Measurements from ENCODE around the gene RFC5.

The RFC5 gene

DNA sequence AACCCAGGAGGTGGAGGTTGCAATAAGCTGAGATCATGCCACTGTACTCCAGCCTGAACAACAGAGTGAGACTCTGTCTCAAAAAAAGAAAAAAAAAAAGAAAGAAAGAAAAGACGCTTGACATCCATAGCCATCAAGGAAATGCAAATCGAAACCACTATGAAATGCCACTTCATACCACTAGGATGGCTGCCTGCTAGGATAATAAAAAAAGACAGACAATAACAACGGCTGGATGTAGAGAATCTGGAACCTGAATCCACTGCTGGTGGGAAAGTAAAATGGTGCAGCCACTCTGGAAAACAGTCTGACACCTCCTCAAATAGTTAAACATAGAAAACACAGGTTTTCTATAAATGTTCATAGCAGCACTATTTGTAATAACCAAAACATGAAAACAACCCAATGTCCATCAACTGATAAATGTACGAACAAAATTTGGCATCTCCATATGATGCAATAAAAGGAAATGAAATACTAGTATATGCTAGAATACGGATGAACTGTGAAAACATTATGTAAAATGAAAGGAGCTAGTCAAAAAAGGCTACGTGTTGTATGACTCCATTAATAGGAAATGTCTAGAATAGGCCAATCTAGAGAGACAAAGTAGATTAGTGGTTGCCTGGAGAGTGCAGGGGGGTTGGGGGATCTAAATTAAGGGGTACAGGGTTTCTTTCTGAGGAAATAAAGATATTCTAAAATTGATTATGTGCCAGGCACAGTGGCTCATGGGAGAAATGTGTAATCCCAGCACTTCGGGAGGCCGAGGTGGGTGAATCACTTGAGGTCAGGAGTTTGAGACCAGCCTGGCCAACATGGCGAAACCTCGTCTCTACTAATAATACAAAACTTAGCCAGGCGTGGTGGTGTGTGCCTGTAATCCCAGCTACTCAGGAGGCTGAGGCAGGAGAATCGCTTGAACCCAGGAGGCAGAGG lies 34.7 kb downstream of the RFC5 start:
- WGBS, 2 experiments (ENCODE audit: insufficient coverage in 2 of 2), result 94 to 97% methylated on average over 5 of the region's 12 CpGs
- Histone ChIP-seq H3K9me3 (ENCODE audit: control insufficient read depth, low read length) (no peaks in the 10 kb centered on the region), H3K36me3 (ENCODE audit: control insufficient read depth, insufficient read depth, low read length) (peaks cover 56% of the 10 kb centered on the region), H3K27ac (ENCODE audit: low read depth, low read length, severe bottlenecking) (no peak overlapping the region), H3K4me3 (ENCODE audit: extremely low read depth, insufficient read depth, low read length, poor library complexity, severe bottlenecking) (no peak overlapping the region), H3K4me1 (ENCODE audit: control insufficient read depth, insufficient read depth, low read length, poor library complexity, severe bottlenecking) (peaks cover 11% of the 10 kb centered on the region)

- Histone ChIP-seq H3K27ac (ENCODE audit: low read depth, low read length, severe bottlenecking) (peak overlapping the region; percentile 75), H3K36me3 (ENCODE audit: control insufficient read depth, insufficient read depth, low read length) (peaks cover 46% of the 10 kb centered on the region), H3K4me1 (ENCODE audit: control insufficient read depth, insufficient read depth, low read length, poor library complexity, severe bottlenecking) (peaks cover 11% of the 10 kb centered on the region), H3K9me3 (ENCODE audit: control insufficient read depth, low read length) (no peaks in the 10 kb centered on the region), H3K4me3 (ENCODE audit: extremely low read depth, insufficient read depth, low read length, poor library complexity, severe bottlenecking) (no peak overlapping the region)
- 85 to 87% methylated on average over 11 to 14 of the region's 14 CpGs for WGBS, 2 experiments (ENCODE audit: insufficient coverage in 2 of 2)
These were observed 36.0 kb downstream of the RFC5 start for GRCh38 chr12:118052324-118053070.

DNA sequence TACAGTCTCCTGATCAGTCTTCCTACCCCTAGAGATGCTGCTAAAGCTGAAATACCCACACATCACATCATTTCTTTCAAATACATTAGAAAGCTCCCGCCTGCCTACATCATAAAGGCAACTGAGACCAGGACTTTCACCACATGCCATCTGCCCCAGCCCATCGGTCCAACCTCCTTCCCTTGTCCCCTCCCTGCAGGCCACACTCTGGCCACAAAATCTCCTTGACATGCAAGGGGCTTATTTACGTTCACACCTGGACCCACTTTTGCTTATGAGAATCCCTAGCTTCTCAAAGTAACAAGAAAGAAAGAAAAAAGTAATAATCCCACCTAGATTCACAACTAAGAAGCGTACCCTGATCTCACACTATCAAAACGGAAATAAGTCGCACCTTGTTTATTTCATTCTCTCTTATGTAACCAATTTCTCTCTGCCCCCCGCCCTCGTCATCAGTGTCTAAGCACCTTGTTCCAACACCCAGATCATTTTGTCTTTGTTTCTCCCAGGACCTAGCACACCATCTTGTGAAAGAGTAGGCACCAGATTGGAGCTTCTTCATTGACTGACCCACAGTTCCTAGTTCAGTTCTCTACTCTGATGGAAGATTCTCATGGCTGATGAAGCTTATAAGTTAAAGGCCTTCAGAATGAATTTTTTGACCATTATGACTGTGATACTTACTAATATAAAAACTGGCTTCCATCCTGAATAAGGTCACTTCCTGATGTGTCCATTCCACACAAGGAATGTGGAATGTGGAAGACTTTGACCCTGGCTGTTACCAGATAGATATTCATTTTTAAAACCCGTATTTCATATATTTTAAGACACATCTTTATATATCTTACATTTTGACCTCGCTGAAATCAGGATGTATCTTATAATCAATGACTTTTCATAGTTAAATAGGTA lies 36.8 kb downstream of the RFC5 start:
- WGBS, 2 experiments (ENCODE audit: insufficient coverage in 2 of 2), result 92 to 97% methylated on average over 8 of the region's 10 CpGs
- Histone ChIP-seq H3K36me3 (ENCODE audit: control insufficient read depth, insufficient read depth, low read length) (peaks cover 42% of the 10 kb centered on the region), H3K4me3 (ENCODE audit: extremely low read depth, insufficient read depth, low read length, poor library complexity, severe bottlenecking) (no peak overlapping the region), H3K27ac (ENCODE audit: low read depth, low read length, severe bottlenecking) (peak overlapping the region; percentile 75), H3K4me1 (ENCODE audit: control insufficient read depth, insufficient read depth, low read length, poor library complexity, severe bottlenecking) (peaks cover 11% of the 10 kb centered on the region), H3K9me3 (ENCODE audit: control insufficient read depth, low read length) (no peaks in the 10 kb centered on the region)

DNA sequence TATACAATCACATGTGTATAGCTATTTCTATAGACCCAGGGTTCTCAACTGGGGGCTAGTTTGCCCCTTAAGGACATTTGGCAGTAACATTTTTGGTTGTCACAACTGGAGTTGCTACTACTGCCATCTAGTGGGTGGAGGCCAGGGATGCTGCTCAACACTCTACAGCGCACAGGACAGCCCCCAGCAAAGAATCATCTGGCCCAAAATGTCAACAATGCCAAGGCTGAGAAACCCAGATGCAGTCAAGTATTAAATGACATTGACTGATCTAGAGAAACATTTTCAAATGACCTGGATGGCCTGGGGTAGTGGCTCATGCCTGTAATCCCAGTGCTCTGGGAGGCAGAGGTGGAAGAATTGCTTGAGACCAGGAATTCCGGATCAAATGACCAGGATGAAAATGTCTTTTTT lies 38.6 kb downstream of the RFC5 start:
- peaks cover 14% of the 10 kb centered on the region for H3K4me1 ChIP-seq (ENCODE audit: control insufficient read depth, insufficient read depth, low read length, poor library complexity, severe bottlenecking)
- no peaks in the 10 kb centered on the region for H3K9me3 ChIP-seq (ENCODE audit: control insufficient read depth, low read length)
- no peak overlapping the region for H3K4me3 ChIP-seq (ENCODE audit: extremely low read depth, insufficient read depth, low read length, poor library complexity, severe bottlenecking)
- WGBS, 2 experiments (ENCODE audit: insufficient coverage in 2 of 2), result 83 to 100% methylated on average over 1 of the region's 2 CpGs
- H3K27ac ChIP-seq (ENCODE audit: low read depth, low read length, severe bottlenecking), result no peak overlapping the region
- H3K36me3 ChIP-seq (ENCODE audit: control insufficient read depth, insufficient read depth, low read length), result peaks cover 26% of the 10 kb centered on the region

GRCh38 chr12:118055865-118056773 lies 39.6 kb downstream of the RFC5 start:
- peaks cover 14% of the 10 kb centered on the region for H3K4me1 ChIP-seq (ENCODE audit: control insufficient read depth, insufficient read depth, low read length, poor library complexity, severe bottlenecking)
- no peaks in the 10 kb centered on the region for H3K9me3 ChIP-seq (ENCODE audit: control insufficient read depth, low read length)
- no peak overlapping the region for H3K4me3 ChIP-seq (ENCODE audit: extremely low read depth, insufficient read depth, low read length, poor library complexity, severe bottlenecking)
- H3K36me3 ChIP-seq (ENCODE audit: control insufficient read depth, insufficient read depth, low read length), result peaks cover 16% of the 10 kb centered on the region
- 92 to 93% methylated on average over 8 to 11 of the region's 13 CpGs for WGBS, 2 experiments (ENCODE audit: insufficient coverage in 2 of 2)
- no peak overlapping the region for H3K27ac ChIP-seq (ENCODE audit: low read depth, low read length, severe bottlenecking)

DNA sequence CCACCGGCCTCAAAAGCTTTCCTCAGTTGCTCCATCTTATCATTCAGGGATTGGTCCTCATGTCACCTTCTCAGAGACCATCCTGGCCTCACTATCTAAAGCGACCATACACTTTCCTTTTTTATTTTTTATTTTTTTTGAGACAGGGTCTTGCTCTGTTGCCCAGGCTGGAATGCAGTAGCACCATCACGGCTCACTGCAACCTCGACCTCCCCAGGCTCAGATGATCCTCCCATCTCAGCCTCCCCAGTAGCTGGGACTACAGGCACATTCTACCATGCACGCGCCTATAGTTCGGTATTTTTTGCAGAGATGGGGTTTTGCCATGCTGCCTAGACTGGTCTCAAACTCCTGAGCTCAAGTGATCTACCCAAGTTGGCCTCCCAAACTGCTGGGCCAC lies 41.7 kb downstream of the RFC5 start:
- H3K27ac ChIP-seq (ENCODE audit: low read depth, low read length, severe bottlenecking), result no peak overlapping the region
- no peak overlapping the region for H3K4me3 ChIP-seq (ENCODE audit: extremely low read depth, insufficient read depth, low read length, poor library complexity, severe bottlenecking)
- WGBS, 2 experiments (ENCODE audit: insufficient coverage in 2 of 2), result 95 to 98% methylated on average over 6 to 7 of the region's 7 CpGs
- H3K4me1 ChIP-seq (ENCODE audit: control insufficient read depth, insufficient read depth, low read length, poor library complexity, severe bottlenecking), result peaks cover 9% of the 10 kb centered on the region
- peaks cover 5% of the 10 kb centered on the region for H3K36me3 ChIP-seq (ENCODE audit: control insufficient read depth, insufficient read depth, low read length)
- no peaks in the 10 kb centered on the region for H3K9me3 ChIP-seq (ENCODE audit: control insufficient read depth, low read length)

DNA sequence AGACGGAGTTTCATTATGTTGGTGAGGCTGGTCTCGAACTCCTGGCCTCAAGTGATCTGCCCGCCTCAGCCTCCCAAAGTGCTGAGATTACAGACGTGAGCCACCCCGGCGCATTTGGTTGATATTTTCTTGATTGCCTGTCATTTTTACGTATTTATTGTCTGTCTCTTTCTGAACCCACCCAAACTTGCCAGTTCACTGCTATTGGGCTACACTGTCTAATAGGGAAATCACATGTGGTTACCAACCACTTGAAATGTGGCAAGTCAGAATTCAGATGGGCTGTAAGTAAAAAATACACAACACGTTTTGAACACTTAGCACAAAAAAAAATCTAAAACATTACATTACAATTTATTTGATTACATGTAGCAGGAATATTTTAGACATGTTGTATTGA lies 42.4 kb downstream of the RFC5 start:
- no peak overlapping the region for H3K27ac ChIP-seq (ENCODE audit: low read depth, low read length, severe bottlenecking)
- H3K36me3 ChIP-seq (ENCODE audit: control insufficient read depth, insufficient read depth, low read length), result peaks cover 5% of the 10 kb centered on the region
- 96 to 97% methylated on average over 6 to 7 of the region's 8 CpGs for WGBS, 2 experiments (ENCODE audit: insufficient coverage in 2 of 2)
- H3K9me3 ChIP-seq (ENCODE audit: control insufficient read depth, low read length), result no peaks in the 10 kb centered on the region
- peaks cover 6% of the 10 kb centered on the region for H3K4me1 ChIP-seq (ENCODE audit: control insufficient read depth, insufficient read depth, low read length, poor library complexity, severe bottlenecking)
- H3K4me3 ChIP-seq (ENCODE audit: extremely low read depth, insufficient read depth, low read length, poor library complexity, severe bottlenecking), result no peak overlapping the region

- WGBS, 2 experiments (ENCODE audit: insufficient coverage in 2 of 2), result 29 to 34% methylated on average over 3 to 4 of the region's 11 CpGs
- Histone ChIP-seq H3K27ac (ENCODE audit: low read depth, low read length, severe bottlenecking) (peak overlapping the region; percentile 33), H3K36me3 (ENCODE audit: control insufficient read depth, insufficient read depth, low read length) (peaks cover 5% of the 10 kb centered on the region), H3K9me3 (ENCODE audit: control insufficient read depth, low read length) (no peaks in the 10 kb centered on the region), H3K4me3 (ENCODE audit: extremely low read depth, insufficient read depth, low read length, poor library complexity, severe bottlenecking) (peak overlapping the region; percentile 58), H3K4me1 (ENCODE audit: control insufficient read depth, insufficient read depth, low read length, poor library complexity, severe bottlenecking) (peaks cover 6% of the 10 kb centered on the region)
These were observed 43.1 kb downstream of the RFC5 start for GRCh38 chr12:118059341-118060191.
